Upper lobe of left lung (tissue), 6 donors: ENCODE results near the gene OPRL1. TPM values are rescaled to one million over a fixed set of nuclear protein-coding genes. Genes with fewer than 3 reads are reported as not detected.

Source experiments
- ATAC-seq, 2 donors: fragments of 200-7000 bp; cut with Tn5 transposase; one replicate each; pipeline ENCODE4 v1.9.1; 2022; ENCODE audit warnings: mild to moderate bottlenecking in 2 of 2, moderate library complexity in 2 of 2; ENCODE audit not compliant: low FRiP score in 2 of 2
- DNase-seq, 2 donors: peaks; one replicate each; pipeline ENCODE4 v3.0.0-alpha.2; 2019 to 2020
- H3K27ac ChIP-seq, 4 donors: fragments of 200-600 bp; sonication (generic); one replicate each; pipeline ENCODE4 v1.5.1; 2016 to 2019
- H3K27me3 ChIP-seq, 4 donors: fragments of 200-600 bp; sonication (generic); one replicate each; pipeline ENCODE4 v1.5.1; 2017 to 2019
- H3K36me3 ChIP-seq, 4 donors: fragments of 200-600 bp; sonication (generic); one replicate each; pipeline ENCODE4 v1.5.1; 2016 to 2019
- H3K4me1 ChIP-seq, 4 donors: fragments of 200-600 bp; sonication (generic); one replicate each; pipeline ENCODE4 v1.5.1; 2018 to 2019
- H3K4me3 ChIP-seq, 4 donors: fragments of 200-600 bp; sonication (generic); one replicate each; pipeline ENCODE4 v1.5.1; 2017 to 2019; ENCODE audit warnings: mild to moderate bottlenecking in 2 of 4, moderate library complexity in 1 of 4
- H3K9me3 ChIP-seq, 4 donors: fragments of 200-600 bp; sonication (generic); one replicate each; pipeline ENCODE4 v1.5.1; 2018 to 2019
- CTCF ChIP-seq, 6 experiments: fragments of 450-650 bp in 4 of 6; fragments of 200-600 bp in 2 of 6; sonication (generic) in 2 of 6; IDR thresholded peaks; one replicate each; pipeline ENCODE4 v1.5.1; 2016 to 2019; ENCODE audit warnings: antibody characterized with exemption in 6 of 6
- EP300 ChIP-seq, 4 donors: sonication (generic); formaldehyde crosslinking; IDR thresholded peaks; one replicate each; pipeline ENCODE4 v1.5.1; 2017; ENCODE audit warnings: antibody characterized with exemption in 4 of 4, control low read depth in 2 of 4
- POLR2A ChIP-seq, 4 donors: fragments of 450-650 bp; IDR thresholded peaks; one replicate each; pipeline ENCODE4 v1.5.1; 2016 to 2017; ENCODE audit warnings: antibody characterized with exemption in 4 of 4, mild to moderate bottlenecking in 2 of 4
- POLR2AphosphoS5 ChIP-seq, 2 donors: sonication (generic); formaldehyde crosslinking; IDR thresholded peaks; one replicate each; pipeline ENCODE4 v1.5.1; 2017; ENCODE audit warnings: antibody characterized with exemption in 2 of 2
- WGBS, 2 donors: methylation state at CpG; one replicate each; pipeline ENCODE4 v1.1.5; 2017 to 2018; 5-methylcytosine and 5-hydroxymethylcytosine counted together
- total RNA-seq, 6 donors: library from RNA; depleted of rRNA in 4 of 6; stranded (reverse); fragments of >200 nt in 4 of 6; gene quantifications; one replicate each; pipeline versions ENCODE4 v1.1.0 to v1.2.1, GENCODE V29; 2016 to 2021
- donor health status: DM: no; HTN: no; CAD: no; lungs with moderate emphysema.
- donor health status: DM: no; HTN: yes; CAD: no; lungs with severe emphysema.

Gene OPRL1
- total RNA-seq, 6 donors from 2014 or later, result 1.7 to 3.1 (median 2.6) TPM

GRCh38 chr20:64095455-64095854, 15.6 kb downstream of the OPRL1 start:
- no peak overlapping the region for H3K27ac ChIP-seq
- no peaks in the 10 kb centered on the region for H3K27me3 ChIP-seq
- WGBS, 2 donors, result 70 to 83% methylated on average over 4 of the region's 4 CpGs
- H3K36me3 ChIP-seq, result peaks cover 0 to 8% (median 3%) of the 10 kb centered on the region in 4 donors
- no peaks in the 10 kb centered on the region for H3K9me3 ChIP-seq
- DNase-seq, result no peak
- no peak for TF ChIP-seq CTCF (IDR thresholded peaks at IDR 0.05)
- no peak for TF ChIP-seq POLR2AphosphoS5 (IDR thresholded peaks at IDR 0.05)
- TF ChIP-seq POLR2A (IDR thresholded peaks at IDR 0.05), result no peak
- TF ChIP-seq EP300 (IDR thresholded peaks at IDR 0.05), result no peak
- H3K4me1 ChIP-seq, result no peaks in the 10 kb centered on the region
- H3K4me3 ChIP-seq, result no peak overlapping the region
- no peak for ATAC-seq

GRCh38 chr20:64095927-64096326, 16.0 kb downstream of the OPRL1 start:
- WGBS, 2 donors, result 80 to 84% methylated on average over 8 to 11 of the region's 11 CpGs

GRCh38 chr20:64096535-64096934, 16.7 kb downstream of the OPRL1 start:
- H3K4me1 ChIP-seq, result peaks cover 0 to under 1% (median 0%) of the 10 kb centered on the region in 4 donors
- ATAC-seq (no peak), DNase-seq (no peak)
- peaks cover 0 to 3% (median under 1%) of the 10 kb centered on the region in 4 donors for H3K27me3 ChIP-seq
- H3K27ac ChIP-seq, result no peak overlapping the region
- 92 to 95% methylated on average over 6 of the region's 6 CpGs for WGBS, 2 donors
- TF ChIP-seq POLR2AphosphoS5 (IDR thresholded peaks at IDR 0.05) (no peak), POLR2A (IDR thresholded peaks at IDR 0.05) (no peak), CTCF (IDR thresholded peaks at IDR 0.05) (no peak), EP300 (IDR thresholded peaks at IDR 0.05) (no peak)
- no peaks in the 10 kb centered on the region for H3K9me3 ChIP-seq
- no peak overlapping the region for H3K4me3 ChIP-seq
- peaks cover 0 to 8% (median 3%) of the 10 kb centered on the region in 4 donors for H3K36me3 ChIP-seq

More at GRCh38 chr20:64095927-64096326, 16.0 kb downstream of the OPRL1 start:
- Histone ChIP-seq H3K9me3 (no peaks in the 10 kb centered on the region), H3K27ac (no peak overlapping the region), H3K36me3 (peaks cover 0 to 8% (median 3%) of the 10 kb centered on the region in 4 donors), H3K4me1 (no peaks in the 10 kb centered on the region), H3K27me3 (no peaks in the 10 kb centered on the region), H3K4me3 (no peak overlapping the region)
- no peak for DNase-seq
- no peak for TF ChIP-seq POLR2AphosphoS5 (IDR thresholded peaks at IDR 0.05)
- no peak for TF ChIP-seq POLR2A (IDR thresholded peaks at IDR 0.05)
- TF ChIP-seq EP300 (IDR thresholded peaks at IDR 0.05), result no peak
- no peak for TF ChIP-seq CTCF (IDR thresholded peaks at IDR 0.05)
- ATAC-seq, result no peak

GRCh38 chr20:64098471-64099013, 18.7 kb downstream of the OPRL1 start:
- H3K9me3 ChIP-seq, result no peaks in the 10 kb centered on the region
- DNase-seq, result peak in 1 of 2 donors; percentile 77
- H3K27me3 ChIP-seq, result peaks cover 1 to 19% (median 12%) of the 10 kb centered on the region in 4 donors
- H3K27ac ChIP-seq, result no peak overlapping the region
- TF ChIP-seq CTCF (IDR thresholded peaks at IDR 0.05) (no peak), POLR2A (IDR thresholded peaks at IDR 0.05) (no peak)
- no peak overlapping the region for H3K4me3 ChIP-seq
- no peak for ATAC-seq
- peaks cover 0 to 8% (median 3%) of the 10 kb centered on the region in 4 donors for H3K36me3 ChIP-seq
- peaks cover 10 to 14% (median 11%) of the 10 kb centered on the region in 4 donors for H3K4me1 ChIP-seq
- WGBS, 2 donors, result 95 to 98% methylated on average over 9 to 26 of the region's 28 CpGs
